GM21619 (cell line): ENCODE measurements around the gene MSN.

Experiments
- ATAC-seq: cut with Tn5 transposase; IDR thresholded peaks from one replicate; pipeline ENCODE4 v1.9.1; 2021; ENCODE audit not compliant: unreplicated experiment

MSN gene

GRCh38 chrX:65783746-65784145, 116.3 kb downstream of the MSN start:
- no peak for ATAC-seq
